Muscle of leg (tissue), 11 donors: ENCODE data around the gene GPA33. TPM values are rescaled to one million over a fixed set of nuclear protein-coding genes. Genes with fewer than 3 reads are reported as not detected.
A peak's percentile ranks its signal among the peaks of the same experiment; 100 is the strongest.
"Not testable (repeated sequence)": the region's sequence is repeated elsewhere in the genome, so short reads cannot be mapped to it uniquely, and the experiment has no call there.

Source experiments
- DNase-seq: peaks from one replicate; pipeline ENCODE4 v3.0.0; 2013
- H3K27ac ChIP-seq: one replicate; pipeline ENCODE4 v1.5.1; 2013; ENCODE audit warnings: mild to moderate bottlenecking, low read length, control low read depth
- H3K27me3 ChIP-seq: one replicate; pipeline ENCODE4 v1.6.1; 2013; ENCODE audit warnings: low read length; ENCODE audit not compliant: control insufficient read depth, insufficient read depth
- H3K36me3 ChIP-seq: one replicate; pipeline ENCODE4 v1.6.1; 2013; ENCODE audit warnings: low read length; ENCODE audit not compliant: control insufficient read depth, insufficient read depth
- H3K4me1 ChIP-seq: one replicate; pipeline ENCODE4 v1.6.1; 2013; ENCODE audit warnings: low read length; ENCODE audit not compliant: control insufficient read depth, insufficient read depth
- H3K4me3 ChIP-seq: one replicate; pipeline ENCODE4 v1.5.1; 2013; ENCODE audit warnings: low read length, control low read depth
- H3K9me3 ChIP-seq: replicated peaks from 2 replicates; pipeline ENCODE4 v1.6.1; 2013; ENCODE audit warnings: low read depth, low read length; ENCODE audit not compliant: control insufficient read depth
- WGBS: methylation state at CpG from one replicate; pipeline ENCODE4 v1.1.5; 2013; ENCODE audit warnings: missing lambda C conversion rate; ENCODE audit not compliant: insufficient coverage; 5-methylcytosine and 5-hydroxymethylcytosine counted together
- polyA plus RNA-seq, 8 donors: library from polyadenylated mRNA; unstranded; fragments of 120-200 nt; gene quantifications; one replicate each; pipeline versions ENCODE4 v1.2.1 to v1.2.3, GENCODE V29; 2013; ENCODE audit warnings: inconsistent platforms in 1 of 8, low replicate concordance in 1 of 8; ENCODE audit not compliant: insufficient read length in 8 of 8, insufficient read depth in 1 of 8
- total RNA-seq: library from RNA; stranded (reverse); fragments of 120-200 nt; gene quantifications from one replicate; pipeline ENCODE4 v1.2.4, GENCODE V29; 2013

GPA33 gene
- total and polyA plus RNA-seq, 9 donors, result 0.04 to 3.7 (median 0.11) TPM; not detected in 1

DNA sequence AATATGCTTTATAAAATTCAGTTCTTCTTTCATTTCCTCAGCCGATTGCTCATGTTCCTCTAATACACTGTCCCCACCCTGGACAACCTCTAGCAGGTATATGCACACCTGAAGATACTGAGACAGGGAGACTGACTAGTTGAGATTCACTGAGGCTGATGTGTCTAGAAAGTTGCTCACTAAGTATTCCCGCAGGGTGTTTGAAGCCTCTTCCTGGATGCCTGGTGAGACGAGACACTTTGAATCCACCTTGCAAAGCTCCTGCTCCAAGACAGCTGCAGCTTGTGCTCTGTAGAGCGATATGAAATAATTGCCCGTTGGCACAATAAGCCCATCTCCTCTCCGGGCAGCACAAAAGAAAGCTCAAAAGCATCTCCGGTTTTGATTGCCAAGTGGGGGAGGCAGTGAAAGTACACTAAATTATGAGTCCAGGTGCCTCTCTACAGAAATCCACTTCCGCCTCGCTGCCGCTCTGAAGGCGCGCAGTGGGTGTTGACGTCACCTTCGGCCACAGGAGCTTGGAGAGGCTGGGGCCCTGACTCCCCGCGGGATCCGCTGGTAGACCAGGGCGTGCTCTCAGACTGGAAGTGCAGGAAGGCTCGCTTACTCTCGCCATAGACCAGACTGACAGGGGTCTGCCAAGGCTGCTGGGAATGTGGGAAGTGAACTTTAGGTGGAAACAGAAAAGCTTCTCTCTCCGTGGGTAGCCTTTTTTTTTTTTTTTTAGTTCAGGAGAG lies 46.3 kb downstream of the GPA33 start:
- Histone ChIP-seq H3K27ac (no peak overlapping the region), H3K4me1 (peaks cover 10% of the 10 kb centered on the region), H3K4me3 (peak overlapping the region; percentile 29), H3K36me3 (no peaks in the 10 kb centered on the region), H3K9me3 (no peaks in the 10 kb centered on the region), H3K27me3 (no peaks in the 10 kb centered on the region)
- peak; percentile 47 for DNase-seq
- 49% methylated on average over 7 of the region's 21 CpGs for WGBS

DNA sequence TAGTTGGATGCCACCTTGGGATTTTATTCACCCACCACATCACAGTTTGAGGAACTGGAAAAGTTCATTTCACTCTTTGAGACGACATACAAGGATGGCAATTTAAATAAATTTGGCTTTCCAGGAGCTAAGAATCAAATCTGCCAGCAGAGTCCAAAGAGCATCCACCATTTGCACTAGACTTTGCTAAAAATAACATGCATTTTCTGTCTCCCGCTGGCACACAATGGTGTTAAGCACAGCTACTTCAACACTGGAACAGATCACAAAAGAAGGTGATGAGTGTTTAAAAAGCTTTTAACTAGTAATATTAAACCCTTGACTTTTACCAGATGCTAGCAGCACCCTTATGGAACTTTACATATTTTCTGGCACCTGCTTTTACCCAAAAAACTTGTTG lies 56.5 kb downstream of the GPA33 start:
- Histone ChIP-seq H3K9me3 (no peaks in the 10 kb centered on the region), H3K27ac (no peak overlapping the region), H3K27me3 (no peaks in the 10 kb centered on the region), H3K4me1 (no peaks in the 10 kb centered on the region), H3K36me3 (no peaks in the 10 kb centered on the region), H3K4me3 (no peak overlapping the region)
- 43% methylated on average over 1 of the region's 2 CpGs for WGBS
- DNase-seq, result no peak

DNA sequence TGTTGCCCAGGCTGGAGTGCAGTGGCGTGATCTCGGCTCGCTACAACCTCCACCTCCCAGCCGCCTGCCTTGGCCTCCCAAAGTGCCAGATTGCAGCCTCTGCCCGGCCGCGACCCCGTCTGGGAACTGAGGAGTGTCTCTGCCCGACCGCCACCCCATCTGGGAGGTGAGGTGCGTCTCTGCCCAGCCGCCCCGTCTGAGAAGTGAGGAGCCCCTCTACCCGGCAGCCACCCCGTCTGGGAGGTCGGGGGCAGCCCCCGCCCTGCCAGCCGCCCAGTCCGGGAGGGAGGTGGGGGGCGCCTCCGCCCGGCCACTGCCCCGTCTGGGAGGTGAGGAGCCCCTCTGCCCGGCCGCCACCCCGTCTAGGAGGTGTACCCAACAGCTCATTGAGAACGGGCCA lies 60.6 kb downstream of the GPA33 start:
- not testable (repeated sequence) for H3K36me3 ChIP-seq, H3K9me3 ChIP-seq, H3K27me3 ChIP-seq, DNase-seq, H3K4me1 ChIP-seq, H3K27ac ChIP-seq, H3K4me3 ChIP-seq
- WGBS, result 91% methylated on average over 25 of the region's 27 CpGs

- WGBS, result no CpG with 5 or more reads among the region's 1 CpG
- H3K36me3 ChIP-seq, result no peaks in the 10 kb centered on the region
- no peak overlapping the region for H3K4me3 ChIP-seq
- no peaks in the 10 kb centered on the region for H3K9me3 ChIP-seq
- H3K27me3 ChIP-seq, result no peaks in the 10 kb centered on the region
- no peak overlapping the region for H3K27ac ChIP-seq
- no peak for DNase-seq
- no peaks in the 10 kb centered on the region for H3K4me1 ChIP-seq
These were observed 67.8 kb downstream of the GPA33 start for GRCh38 chr1:167022384-167022783.

DNA sequence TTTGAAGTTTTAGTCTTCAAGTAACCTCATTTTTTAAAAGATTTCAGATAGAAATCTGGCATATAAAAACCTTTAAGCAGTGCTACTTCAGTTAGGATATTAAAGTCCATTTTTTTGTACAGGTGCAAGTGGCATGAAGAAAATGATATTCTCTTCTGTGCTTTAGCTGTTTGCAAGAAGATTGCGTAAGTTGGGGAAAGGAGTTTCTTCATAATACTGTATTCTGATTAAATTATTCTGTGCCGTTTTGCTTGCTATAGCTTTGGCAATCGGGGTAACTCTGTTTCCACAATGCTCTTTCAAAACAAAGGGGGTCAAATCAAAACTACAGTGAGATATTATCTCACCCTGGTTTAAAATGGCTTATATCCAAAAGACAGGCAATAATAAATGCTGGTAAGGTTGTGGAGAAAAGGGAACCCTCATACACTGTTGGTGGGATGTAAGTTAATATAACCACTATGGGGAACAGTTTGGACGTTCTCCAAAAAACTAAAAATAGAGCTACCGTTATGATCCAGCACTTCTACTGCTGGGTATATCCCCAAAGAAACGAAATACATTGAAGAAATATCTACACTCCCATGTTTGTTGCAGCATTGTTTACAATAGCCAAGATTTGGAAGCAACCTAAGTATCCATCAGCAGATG lies 74.0 kb downstream of the GPA33 start:
- Histone ChIP-seq H3K4me3 (no peak overlapping the region), H3K27ac (no peak overlapping the region), H3K36me3 (no peaks in the 10 kb centered on the region), H3K9me3 (no peaks in the 10 kb centered on the region), H3K27me3 (no peaks in the 10 kb centered on the region), H3K4me1 (no peaks in the 10 kb centered on the region)
- WGBS, result no CpG with 5 or more reads among the region's 6 CpGs
- no peak for DNase-seq

DNA sequence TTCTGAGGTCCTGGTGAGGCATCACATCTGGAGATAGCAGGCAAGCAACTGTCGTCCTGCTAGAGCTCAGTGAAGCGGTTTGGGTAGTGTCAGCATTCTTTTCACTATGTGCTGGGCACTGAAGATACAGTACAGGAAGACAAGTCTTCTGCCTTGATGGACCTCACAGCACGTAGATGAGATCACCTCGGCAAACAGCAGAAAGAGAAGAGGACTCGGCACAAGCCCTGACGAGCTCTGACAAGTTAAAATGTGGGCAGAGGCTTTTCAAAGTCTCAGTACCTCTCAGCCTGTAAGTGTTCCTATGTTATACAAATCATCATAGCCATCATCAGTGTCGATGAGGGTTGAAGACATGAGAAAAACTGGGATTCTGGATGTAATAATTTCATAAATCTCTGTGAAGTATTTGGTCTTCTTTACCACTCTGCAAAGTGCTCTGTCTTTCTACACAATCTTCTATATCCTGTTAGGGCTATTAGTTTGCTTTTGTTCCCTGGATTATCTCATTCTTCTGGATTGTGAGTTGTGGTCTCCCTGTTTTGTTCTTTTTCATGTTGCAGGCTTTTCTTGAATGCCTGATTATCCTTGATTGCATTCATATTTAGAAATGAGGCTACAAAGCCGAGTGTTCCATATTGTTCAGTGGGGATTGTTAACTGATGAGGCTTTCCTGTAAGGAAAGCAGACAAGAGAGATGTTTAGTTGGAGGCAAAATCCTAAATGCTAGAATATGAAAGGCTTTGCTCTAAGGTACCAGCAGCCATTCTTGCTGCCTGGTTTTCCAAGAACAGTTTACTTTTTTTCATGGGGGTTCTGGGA lies 76.9 kb downstream of the GPA33 start:
- H3K27me3 ChIP-seq, result no peaks in the 10 kb centered on the region
- no peaks in the 10 kb centered on the region for H3K4me1 ChIP-seq
- no peak overlapping the region for H3K27ac ChIP-seq
- no peak for DNase-seq
- no peaks in the 10 kb centered on the region for H3K9me3 ChIP-seq
- H3K36me3 ChIP-seq, result no peaks in the 10 kb centered on the region
- WGBS, result 65% methylated on average over 3 of the region's 8 CpGs
- H3K4me3 ChIP-seq, result no peak overlapping the region

DNA sequence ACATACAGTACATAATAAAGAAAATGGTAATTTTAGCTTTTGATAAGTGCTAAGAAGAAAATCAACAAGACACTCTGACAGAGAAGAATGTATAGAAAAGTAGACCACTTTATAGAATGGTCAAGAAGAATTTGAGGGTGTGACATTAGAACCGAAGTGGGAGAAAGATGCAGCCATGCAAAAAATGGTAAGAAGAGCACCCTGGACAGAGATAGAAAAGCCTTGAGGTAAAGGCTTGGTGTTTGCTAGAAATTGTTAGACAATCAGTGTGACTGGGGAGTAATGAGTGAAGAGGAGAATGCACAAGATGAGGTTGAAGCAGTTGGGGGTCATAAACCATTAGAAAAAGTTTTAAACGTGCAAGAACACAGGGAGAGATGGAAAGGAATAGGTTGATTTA lies 77.6 kb downstream of the GPA33 start:
- 68% methylated on average over 2 of the region's 2 CpGs for WGBS
- Histone ChIP-seq H3K27me3 (no peaks in the 10 kb centered on the region), H3K36me3 (no peaks in the 10 kb centered on the region), H3K4me3 (no peak overlapping the region), H3K27ac (no peak overlapping the region), H3K4me1 (no peaks in the 10 kb centered on the region), H3K9me3 (no peaks in the 10 kb centered on the region)
- no peak for DNase-seq

GRCh38 chr1:167011560-167012191 lies 78.5 kb downstream of the GPA33 start:
- H3K36me3 ChIP-seq, result no peaks in the 10 kb centered on the region
- DNase-seq, result no peak
- H3K4me1 ChIP-seq, result no peaks in the 10 kb centered on the region
- WGBS, result no CpG with 5 or more reads among the region's 1 CpG
- no peak overlapping the region for H3K27ac ChIP-seq
- H3K4me3 ChIP-seq, result no peak overlapping the region
- H3K27me3 ChIP-seq, result no peaks in the 10 kb centered on the region
- no peaks in the 10 kb centered on the region for H3K9me3 ChIP-seq

GRCh38 chr1:167003711-167004110 lies 86.5 kb downstream of the GPA33 start:
- no peaks in the 10 kb centered on the region for H3K4me1 ChIP-seq
- WGBS, result no CpG with 5 or more reads among the region's 2 CpGs
- H3K27ac ChIP-seq, result no peak overlapping the region
- DNase-seq, result no peak
- H3K36me3 ChIP-seq, result no peaks in the 10 kb centered on the region
- H3K9me3 ChIP-seq, result no peaks in the 10 kb centered on the region
- H3K4me3 ChIP-seq, result no peak overlapping the region
- no peaks in the 10 kb centered on the region for H3K27me3 ChIP-seq
